Pancreas (tissue), 10 donors: ENCODE data around the gene C15orf39. TPM values are rescaled to one million over a fixed set of nuclear protein-coding genes. Genes with fewer than 3 reads are reported as not detected.
A peak's percentile ranks its signal among the peaks of the same experiment; 100 is the strongest.
"Not testable (repeated sequence)": the region's sequence is repeated elsewhere in the genome, so short reads cannot be mapped to it uniquely, and the experiment has no call there.

ENCODE experiments used
- ATAC-seq, 4 donors: fragments of 200-7000 bp; cut with Tn5 transposase; one replicate each; pipeline versions ENCODE4 v1.8.0 to v1.9.1; 2020; ENCODE audit warnings: mild to moderate bottlenecking in 4 of 4, moderate library complexity in 4 of 4
- DNase-seq, 6 donors: peaks; one replicate each; pipeline ENCODE4 v3.0.0-alpha.2; 2020
- FAIRE-seq: peaks from 2 replicates; lab custom pipeline; 2012; peaks lifted over from hg19 to GRCh38; lab: Jason Lieb, UNC
- H3K27ac ChIP-seq, 4 donors: fragments of 200-600 bp; sonication (generic); 1 replicate in 3 of 4; 2 replicates in 1 of 4; pipeline versions ENCODE4 v1.5.0 to v1.8.0; 2020
- H3K27me3 ChIP-seq, 4 donors: fragments of 200-600 bp; one replicate each; pipeline ENCODE4 v1.8.0; 2021
- H3K36me3 ChIP-seq, 3 donors: fragments of 200-600 bp; sonication (generic) in 1 of 3; one replicate each; pipeline versions ENCODE4 v1.5.0 to v1.8.0; 2020 to 2021
- H3K4me1 ChIP-seq, 3 donors: fragments of 200-600 bp; one replicate each; pipeline ENCODE4 v1.8.0; 2021
- H3K4me3 ChIP-seq, 4 donors: fragments of 200-600 bp; sonication (generic) in 2 of 4; one replicate each; pipeline versions ENCODE4 v1.5.0 to v1.8.0; 2020 to 2021
- H3K9me3 ChIP-seq, 4 donors: fragments of 200-600 bp; one replicate each; pipeline ENCODE4 v1.8.0; 2021
- CTCF ChIP-seq, 4 donors: fragments of 200-600 bp; sonication (generic) in 3 of 4; IDR thresholded peaks; one replicate each; pipeline versions ENCODE4 v1.5.0 to v1.8.0; 2021; ENCODE audit warnings: antibody characterized with exemption in 4 of 4
- WGBS, 2 donors: extraction: QIAGEN DNeasy Blood & Tissue Kit; methylation state at CpG; one replicate each; pipeline ENCODE4 v1.1.7; 2013; 5-methylcytosine and 5-hydroxymethylcytosine counted together
- intact Hi-C, 3 donors: fragments of 100-400 bp; cut with DNase I; formaldehyde crosslinking; loops; one replicate each; pipeline versions ENCODE4 v1.11.1 to v1.14.2; 2022
- polyA plus RNA-seq, 2 donors: library from polyadenylated mRNA; stranded (reverse); fragments of 200-250 nt; gene quantifications; one replicate each; pipeline ENCODE4 v1.2.3, GENCODE V29; 2013
- total RNA-seq, 6 donors: library from RNA; stranded (reverse); fragmentation: NEBNext Ultra II Directional in 4 of 6; extraction: Animal tissue kit (Norgen Biotek cat#: 25700) in 4 of 6; gene quantifications; one replicate each; pipeline versions ENCODE4 v1.2.1 to v1.2.4, GENCODE V29; 2021 to 2023
- donor health status: healthy with polysubstance abuse.
- donor health status: DM: no; HTN: no; CAD: no; lungs with moderate emphysema.
- donor health status: DM: no; HTN: no; CAD: no.
- donor health status: control.
- donor health status: control.
- donor health status: Bipolar disorder and iron deficiency.
- donor health status: DM: yes; HTN: yes; CAD: no.
- donor health status: DM: no; HTN: no; CAD: no.
- donor health status: DM: no; HTN: no; CAD: no.
- donor health status: DM: yes; HTN: yes; CAD: no.

The C15orf39 gene
- total and polyA plus RNA-seq, 8 donors: 7.9 to 27.4 (median 12.7) TPM

DNA sequence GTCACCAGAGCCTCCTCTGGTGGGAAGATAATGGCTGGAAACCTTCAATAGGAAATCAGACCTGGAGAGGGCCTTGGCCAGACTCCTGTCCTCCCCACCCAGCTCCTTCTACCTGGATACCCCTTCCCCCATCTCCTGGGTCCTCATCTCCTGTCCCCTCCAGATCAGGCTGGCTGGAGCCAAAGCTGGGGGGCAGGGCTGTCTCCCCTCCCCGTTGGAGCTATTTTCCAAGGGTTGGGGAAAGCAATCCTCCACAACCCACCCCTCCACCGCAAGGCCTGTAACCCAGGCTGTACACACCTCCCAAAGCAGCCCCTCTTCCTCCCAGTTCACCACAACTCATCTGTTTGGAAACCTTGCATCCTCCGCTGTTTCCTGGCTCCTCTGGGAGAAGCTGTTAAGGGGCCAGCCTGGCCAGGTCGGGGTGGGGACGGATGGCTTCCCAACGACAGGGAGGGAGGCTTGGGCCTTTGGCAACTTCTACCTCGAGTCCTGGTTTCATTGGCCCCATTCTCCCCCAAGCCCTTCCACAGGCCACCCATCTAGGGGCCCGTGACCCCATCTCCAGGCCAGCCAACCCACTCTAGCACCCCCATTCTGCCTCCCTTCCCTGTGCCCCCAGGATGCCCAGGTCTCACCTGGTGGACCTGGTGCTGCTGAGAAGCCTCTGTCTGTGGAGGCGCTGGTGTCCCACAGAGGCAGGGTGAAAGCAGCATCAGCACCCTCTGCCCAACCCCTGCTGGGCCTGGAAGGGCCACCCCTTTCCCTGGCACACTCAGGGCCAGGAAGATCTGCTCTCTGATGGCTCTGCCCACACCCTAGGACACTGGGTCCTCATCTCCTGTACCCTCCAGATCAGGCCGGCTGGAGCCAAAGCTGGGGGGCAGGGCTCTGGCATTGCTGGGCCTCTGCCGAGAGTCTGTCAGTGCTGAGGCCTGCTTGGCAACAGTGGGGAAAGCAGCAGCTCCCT lies 34.4 kb downstream of the C15orf39 start:
- ATAC-seq (peak in 1 of 4 donors; percentile 41), FAIRE-seq (no peak), DNase-seq (peak in 5 of 6 donors; percentile 0 to 53 (median 11))
- 73 to 78% methylated on average over 11 of the region's 11 CpGs for WGBS, 2 donors
- intact Hi-C loops: no loop called here
- TF ChIP-seq CTCF (IDR thresholded peaks at IDR 0.05): no peak
- no peak overlapping the region for H3K27ac ChIP-seq
- no peaks in the 10 kb centered on the region for H3K36me3 ChIP-seq
- H3K4me3 ChIP-seq: no peak overlapping the region
- H3K9me3 ChIP-seq: no peaks in the 10 kb centered on the region
- H3K4me1 ChIP-seq: no peaks in the 10 kb centered on the region
- no peaks in the 10 kb centered on the region for H3K27me3 ChIP-seq

DNA sequence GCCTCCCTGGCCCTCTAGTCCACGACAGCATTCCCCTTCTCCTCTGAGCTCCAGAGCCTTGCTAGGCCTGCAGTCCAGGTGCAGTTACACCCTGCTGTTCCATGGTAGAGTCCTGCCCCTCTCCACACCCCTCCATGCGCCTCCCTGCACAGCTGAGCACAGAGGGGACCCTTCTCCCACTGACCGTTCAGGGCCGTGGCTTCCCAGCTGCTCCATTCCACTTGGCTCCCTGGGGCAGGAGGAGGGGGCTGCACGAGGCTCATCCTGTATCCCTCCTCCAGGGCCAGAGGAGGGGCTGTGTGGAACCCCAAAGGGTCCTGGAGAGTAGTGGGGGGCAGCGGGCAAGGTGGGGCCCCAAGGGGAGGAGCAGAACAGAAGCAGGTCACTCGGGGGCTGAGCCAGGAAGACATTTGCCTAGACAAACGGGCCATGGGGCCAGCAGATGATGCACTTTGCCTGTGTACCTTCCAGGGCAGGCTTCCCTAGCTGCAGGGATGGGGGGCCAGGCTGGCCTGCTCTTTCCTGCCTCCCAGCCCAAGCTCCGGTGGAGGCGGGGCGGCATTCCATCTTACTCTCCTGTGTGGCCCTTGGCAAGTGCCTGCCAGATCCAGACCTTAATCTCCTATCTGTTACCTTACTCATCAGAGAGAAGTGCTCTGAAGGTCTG lies 35.8 kb downstream of the C15orf39 start:
- Histone ChIP-seq H3K4me1 (no peaks in the 10 kb centered on the region), H3K36me3 (no peaks in the 10 kb centered on the region), H3K27ac (no peak overlapping the region), H3K9me3 (no peaks in the 10 kb centered on the region), H3K27me3 (no peaks in the 10 kb centered on the region), H3K4me3 (no peak overlapping the region)
- no peak for ATAC-seq
- intact Hi-C loops: no loop called here
- FAIRE-seq: no peak
- DNase-seq: peak in 4 of 6 donors; percentile 1 to 44 (median 22)
- WGBS, 2 donors: 78 to 85% methylated on average over 10 to 11 of the region's 11 CpGs
- TF ChIP-seq CTCF (IDR thresholded peaks at IDR 0.05): no peak

DNA sequence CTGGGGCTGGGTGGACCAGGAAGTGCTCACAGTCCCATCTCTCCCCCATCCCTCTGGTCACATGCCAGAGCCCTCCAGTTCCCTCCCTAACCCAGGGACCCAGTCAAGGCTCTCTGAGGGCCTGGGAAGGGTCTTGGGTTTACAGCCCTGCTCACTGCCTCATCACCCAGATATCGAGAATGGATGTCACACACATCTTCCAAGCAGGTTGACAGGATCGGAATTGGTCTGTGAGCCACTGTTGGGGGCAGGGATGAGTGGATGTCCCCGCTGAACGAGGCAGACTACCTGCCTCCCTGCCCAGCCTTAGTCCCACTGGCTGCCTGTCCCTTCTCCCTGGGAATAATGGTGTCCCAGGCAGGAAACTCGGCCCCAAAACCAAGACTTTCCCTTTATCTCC lies 36.5 kb downstream of the C15orf39 start:
- Histone ChIP-seq H3K27me3 (no peaks in the 10 kb centered on the region), H3K27ac (no peak overlapping the region), H3K36me3 (no peaks in the 10 kb centered on the region), H3K4me1 (no peaks in the 10 kb centered on the region), H3K9me3 (no peaks in the 10 kb centered on the region), H3K4me3 (no peak overlapping the region)
- WGBS, 2 donors: 84 to 85% methylated on average over 5 of the region's 5 CpGs
- ATAC-seq (no peak), FAIRE-seq (no peak), DNase-seq (peak in 2 of 6 donors; percentile 4 to 22)
- intact Hi-C loops: no loop called here
- TF ChIP-seq CTCF (IDR thresholded peaks at IDR 0.05): no peak

DNA sequence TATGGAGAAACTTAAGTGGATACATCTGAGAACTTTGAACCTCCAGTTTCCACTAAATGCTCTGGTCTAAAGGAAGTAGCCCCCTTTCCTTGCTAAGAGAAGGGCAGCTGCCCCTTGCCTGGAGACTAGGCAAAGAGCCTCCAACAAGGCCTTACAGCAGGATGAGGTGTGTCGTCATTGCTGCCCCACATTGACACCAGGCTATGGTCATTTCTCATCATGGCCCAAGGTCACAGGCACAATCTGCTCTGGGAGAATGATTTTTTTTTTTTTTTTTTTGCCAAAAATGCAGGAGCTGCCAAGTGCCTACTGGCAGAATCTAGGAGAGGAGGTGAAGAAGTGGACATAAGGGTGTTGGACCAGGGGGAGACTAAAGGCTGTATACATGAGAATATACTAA lies 44.1 kb downstream of the C15orf39 start:
- H3K27me3 ChIP-seq, H3K27ac ChIP-seq, H3K36me3 ChIP-seq, intact Hi-C loops, H3K4me3 ChIP-seq, FAIRE-seq, ATAC-seq, H3K9me3 ChIP-seq, H3K4me1 ChIP-seq: not testable (repeated sequence)
- peak in 1 of 6 donors; percentile 1 for DNase-seq
- WGBS, 2 donors: 42 to 50% methylated on average over 1 of the region's 1 CpG

DNA sequence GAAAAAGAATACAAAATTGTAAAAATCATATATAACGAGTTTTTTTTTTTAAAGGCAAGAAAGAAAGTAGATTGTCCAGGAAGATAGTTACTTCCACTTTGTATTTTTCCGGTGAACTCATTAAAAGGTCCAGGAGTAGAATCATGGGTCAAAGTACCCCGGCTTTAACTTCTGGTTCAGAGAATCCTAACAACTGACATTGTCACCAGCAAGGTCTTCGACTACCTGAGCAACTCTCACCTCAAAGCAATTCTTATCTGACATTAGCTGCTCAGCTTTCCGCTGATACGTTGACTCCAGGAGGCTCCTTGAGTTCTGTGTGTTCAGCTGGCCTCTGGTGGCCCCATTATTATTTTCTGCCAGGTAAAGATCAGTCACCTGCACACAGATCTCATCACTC lies 47.3 kb downstream of the C15orf39 start:
- 19 to 26% methylated on average over 6 of the region's 6 CpGs for WGBS, 2 donors
- DNase-seq, H3K27me3 ChIP-seq, H3K4me3 ChIP-seq, FAIRE-seq, H3K9me3 ChIP-seq, H3K36me3 ChIP-seq, intact Hi-C loops, H3K4me1 ChIP-seq, H3K27ac ChIP-seq: not testable (repeated sequence)
- peak in 2 of 4 donors; percentile 32 to 49 for ATAC-seq
